Muscle of leg (tissue), 11 donors: ENCODE measurements around the gene SNRNP200. TPM values are rescaled to one million over a fixed set of nuclear protein-coding genes. Genes with fewer than 3 reads are reported as not detected.

Experiments
- DNase-seq: peaks from one replicate; pipeline ENCODE4 v3.0.0; 2013
- H3K27ac ChIP-seq: one replicate; pipeline ENCODE4 v1.5.1; 2013; ENCODE audit warnings: mild to moderate bottlenecking, low read length, control low read depth
- H3K27me3 ChIP-seq: one replicate; pipeline ENCODE4 v1.6.1; 2013; ENCODE audit warnings: low read length; ENCODE audit not compliant: control insufficient read depth, insufficient read depth
- H3K36me3 ChIP-seq: one replicate; pipeline ENCODE4 v1.6.1; 2013; ENCODE audit warnings: low read length; ENCODE audit not compliant: control insufficient read depth, insufficient read depth
- H3K4me1 ChIP-seq: one replicate; pipeline ENCODE4 v1.6.1; 2013; ENCODE audit warnings: low read length; ENCODE audit not compliant: control insufficient read depth, insufficient read depth
- H3K4me3 ChIP-seq: one replicate; pipeline ENCODE4 v1.5.1; 2013; ENCODE audit warnings: low read length, control low read depth
- H3K9me3 ChIP-seq: replicated peaks from 2 replicates; pipeline ENCODE4 v1.6.1; 2013; ENCODE audit warnings: low read depth, low read length; ENCODE audit not compliant: control insufficient read depth
- WGBS: methylation state at CpG from one replicate; pipeline ENCODE4 v1.1.5; 2013; ENCODE audit warnings: missing lambda C conversion rate; ENCODE audit not compliant: insufficient coverage; 5-methylcytosine and 5-hydroxymethylcytosine counted together
- polyA plus RNA-seq, 8 donors: library from polyadenylated mRNA; unstranded; fragments of 120-200 nt; gene quantifications; one replicate each; pipeline versions ENCODE4 v1.2.1 to v1.2.3, GENCODE V29; 2013; ENCODE audit warnings: inconsistent platforms in 1 of 8, low replicate concordance in 1 of 8; ENCODE audit not compliant: insufficient read length in 8 of 8, insufficient read depth in 1 of 8
- total RNA-seq: library from RNA; stranded (reverse); fragments of 120-200 nt; gene quantifications from one replicate; pipeline ENCODE4 v1.2.4, GENCODE V29; 2013

Gene SNRNP200
- total and polyA plus RNA-seq, 9 donors: 41.9 to 106 (median 97.3) TPM

GRCh38 chr2:96318723-96319122 is 13.4 kb upstream of the SNRNP200 start:
- Histone ChIP-seq H3K4me1 (peaks cover 17% of the 10 kb centered on the region), H3K36me3 (no peaks in the 10 kb centered on the region), H3K27me3 (peaks cover 58% of the 10 kb centered on the region), H3K27ac (no peak overlapping the region), H3K4me3 (no peak overlapping the region), H3K9me3 (no peaks in the 10 kb centered on the region)
- DNase-seq: no peak
- WGBS: no CpG with 5 or more reads among the region's 4 CpGs

GRCh38 chr2:96317584-96317997 is 12.2 kb upstream of the SNRNP200 start:
- peaks cover 52% of the 10 kb centered on the region for H3K27me3 ChIP-seq
- no peak overlapping the region for H3K27ac ChIP-seq
- H3K4me1 ChIP-seq: peaks cover 17% of the 10 kb centered on the region
- no peaks in the 10 kb centered on the region for H3K36me3 ChIP-seq
- DNase-seq: no peak
- no peak overlapping the region for H3K4me3 ChIP-seq
- no peaks in the 10 kb centered on the region for H3K9me3 ChIP-seq
- 89% methylated on average over 3 of the region's 4 CpGs for WGBS

DNA sequence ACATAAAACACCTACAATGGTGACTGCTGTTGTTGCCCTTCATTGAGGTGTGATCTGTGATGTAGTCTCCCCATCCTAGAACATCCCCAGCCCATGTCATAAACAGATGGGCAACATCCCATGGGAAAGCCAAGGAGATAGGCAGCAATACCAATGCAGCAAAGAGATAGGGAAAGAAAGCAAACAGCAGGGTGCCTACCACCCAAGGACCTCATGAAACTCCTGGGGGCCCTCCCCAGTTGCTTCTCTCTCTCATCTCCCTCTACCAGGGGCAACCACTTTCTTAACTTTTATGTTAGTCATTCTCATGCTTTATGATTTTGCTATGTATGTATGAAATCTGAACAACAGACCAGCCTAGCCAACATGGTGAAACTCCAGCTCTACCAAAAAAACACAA is 11.7 kb upstream of the SNRNP200 start:
- H3K36me3 ChIP-seq: no peaks in the 10 kb centered on the region
- H3K27ac ChIP-seq: no peak overlapping the region
- DNase-seq: no peak
- H3K9me3 ChIP-seq: no peaks in the 10 kb centered on the region
- peaks cover 46% of the 10 kb centered on the region for H3K27me3 ChIP-seq
- no peak overlapping the region for H3K4me3 ChIP-seq
- H3K4me1 ChIP-seq: peaks cover 14% of the 10 kb centered on the region

DNA sequence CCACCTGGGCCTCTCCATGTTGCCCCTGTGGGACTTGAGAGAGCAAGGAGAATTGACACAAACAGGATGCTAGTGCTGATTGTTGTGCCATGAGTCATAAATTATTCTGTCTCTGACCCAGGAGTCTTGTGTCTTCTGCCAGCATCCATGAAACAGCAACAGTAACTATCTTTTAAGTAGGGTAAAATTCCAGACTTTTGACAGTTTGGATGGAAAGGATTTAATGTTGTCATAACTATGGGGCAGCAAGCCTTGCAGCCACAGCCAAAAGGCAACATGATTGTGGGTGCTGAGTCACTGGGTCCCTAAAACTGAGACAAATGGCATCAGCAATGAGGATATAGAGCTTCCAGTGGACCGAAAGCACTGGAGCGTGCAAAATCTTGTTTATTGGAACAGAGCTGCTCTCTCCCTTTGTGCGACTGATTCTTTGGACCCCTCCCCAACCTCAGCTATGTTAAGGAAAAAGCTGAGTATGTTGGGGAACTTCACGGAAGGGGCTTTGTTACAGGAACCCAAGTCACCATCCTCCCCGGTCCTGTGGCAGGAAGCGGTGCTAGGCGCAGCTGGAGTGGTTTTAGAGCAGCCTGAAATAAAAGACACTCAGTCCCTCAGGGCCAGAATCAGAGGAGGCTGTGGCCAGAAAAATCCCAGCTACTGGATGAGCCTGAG is 10.2 kb upstream of the SNRNP200 start:
- DNase-seq: no peak
- H3K36me3 ChIP-seq: no peaks in the 10 kb centered on the region
- H3K4me1 ChIP-seq: peaks cover 2% of the 10 kb centered on the region
- H3K9me3 ChIP-seq: no peaks in the 10 kb centered on the region
- peak overlapping the region; percentile 40 for H3K27ac ChIP-seq
- H3K4me3 ChIP-seq: no peak overlapping the region
- peaks cover 34% of the 10 kb centered on the region for H3K27me3 ChIP-seq
- WGBS: 41% methylated on average over 3 of the region's 7 CpGs

GRCh38 chr2:96315005-96315399 is 9.7 kb upstream of the SNRNP200 start:
- no CpG with 5 or more reads among the region's 3 CpGs for WGBS
- H3K27ac ChIP-seq: no peak overlapping the region

DNA sequence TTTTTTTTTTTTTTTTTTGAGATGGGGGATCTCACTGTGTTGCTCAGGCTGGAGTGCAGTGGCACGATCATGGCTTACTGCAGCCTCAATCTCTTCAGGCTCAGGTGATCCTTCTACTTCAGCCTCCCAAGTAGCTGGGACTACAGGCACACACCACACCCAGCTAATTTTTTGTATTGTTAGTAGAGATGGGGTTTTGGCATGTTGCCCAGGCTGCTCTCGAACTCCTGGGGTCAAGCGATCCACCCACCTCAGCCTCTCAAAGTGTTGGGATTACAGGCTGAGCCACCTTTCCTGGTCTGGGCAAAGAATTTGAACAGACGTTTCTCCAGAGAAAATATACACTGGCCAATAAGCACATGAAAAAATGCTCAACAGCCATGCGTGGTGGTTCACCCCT is 2.9 kb upstream of the SNRNP200 start:
- Histone ChIP-seq H3K4me3 (no peak overlapping the region), H3K27me3 (peaks cover 2% of the 10 kb centered on the region), H3K4me1 (peaks cover 13% of the 10 kb centered on the region), H3K27ac (no peak overlapping the region), H3K36me3 (peaks cover 6% of the 10 kb centered on the region), H3K9me3 (no peaks in the 10 kb centered on the region)
- DNase-seq: no peak
- 80% methylated on average over 1 of the region's 5 CpGs for WGBS

More at GRCh38 chr2:96315005-96315399, 9.7 kb upstream of the SNRNP200 start:
- Histone ChIP-seq H3K27me3 (peaks cover 31% of the 10 kb centered on the region), H3K9me3 (no peaks in the 10 kb centered on the region), H3K4me3 (no peak overlapping the region), H3K4me1 (peaks cover 2% of the 10 kb centered on the region), H3K36me3 (no peaks in the 10 kb centered on the region)
- no peak for DNase-seq

DNA sequence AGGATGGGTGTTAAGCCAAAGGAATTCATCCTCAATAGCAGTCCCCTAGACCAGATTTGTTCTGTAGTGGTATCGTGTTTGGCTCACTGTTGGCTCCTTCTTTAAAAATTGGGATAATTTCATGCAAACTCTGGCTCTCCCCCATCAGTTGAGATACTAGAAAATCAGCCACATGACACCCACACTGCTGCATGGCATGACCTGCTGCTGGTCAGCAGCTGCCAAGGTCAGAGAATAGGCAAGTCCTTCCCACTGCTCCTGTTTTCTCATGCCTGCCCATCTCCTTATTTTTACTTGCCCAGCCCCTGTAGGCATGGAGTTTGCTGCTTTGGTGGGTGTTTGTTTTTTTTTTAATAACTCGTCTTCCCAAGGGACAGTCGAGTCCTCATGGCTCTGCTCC is 1.0 kb upstream of the SNRNP200 start:
- Histone ChIP-seq H3K27me3 (no peaks in the 10 kb centered on the region), H3K4me3 (peak overlapping the region; percentile 89), H3K27ac (no peak overlapping the region)

GRCh38 chr2:96305979-96306308 is 598 bp upstream of the SNRNP200 start:
- Histone ChIP-seq H3K27me3 (no peaks in the 10 kb centered on the region), H3K4me3 (peak overlapping the region; percentile 89), H3K27ac (peak overlapping the region; percentile 80), H3K4me1 (peaks cover 13% of the 10 kb centered on the region), H3K9me3 (no peaks in the 10 kb centered on the region), H3K36me3 (peaks cover 29% of the 10 kb centered on the region)
- 17% methylated on average over 4 of the region's 9 CpGs for WGBS
- DNase-seq: no peak

More for the DNA sequence above, 1.0 kb upstream of the SNRNP200 start:
- Histone ChIP-seq H3K36me3 (peaks cover 24% of the 10 kb centered on the region), H3K9me3 (no peaks in the 10 kb centered on the region), H3K4me1 (peaks cover 13% of the 10 kb centered on the region)
- WGBS: 94% methylated on average over 2 of the region's 3 CpGs
- DNase-seq: no peak

- 66% methylated on average over 6 of the region's 11 CpGs for WGBS
- peak overlapping the region; percentile 89 for H3K4me3 ChIP-seq
- H3K27ac ChIP-seq: no peak overlapping the region
- H3K36me3 ChIP-seq: peaks cover 39% of the 10 kb centered on the region
- no peak for DNase-seq
- H3K4me1 ChIP-seq: peaks cover 13% of the 10 kb centered on the region
- H3K9me3 ChIP-seq: no peaks in the 10 kb centered on the region
- H3K27me3 ChIP-seq: no peaks in the 10 kb centered on the region
Observed at GRCh38 chr2:96304606-96305005, 740 bp downstream of the SNRNP200 start.

DNA sequence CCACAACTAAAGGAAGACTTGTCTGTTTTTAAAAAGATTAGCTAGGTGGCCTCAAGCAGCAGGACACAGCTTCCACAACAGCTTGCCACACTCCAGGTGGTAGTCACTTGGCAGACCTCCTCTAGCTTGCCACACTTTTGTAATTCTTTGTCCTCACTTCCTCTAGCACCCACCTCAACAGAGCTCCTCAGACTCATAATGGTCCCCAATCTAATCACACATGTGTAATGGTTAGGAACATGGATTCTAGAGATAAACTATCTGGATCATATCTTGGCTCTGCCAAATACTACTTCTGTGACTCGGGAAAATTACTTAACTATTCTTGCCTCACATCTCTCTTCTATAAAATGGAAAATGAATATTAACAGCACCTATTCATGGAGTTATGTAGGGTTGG is 3.5 kb downstream of the SNRNP200 start:
- no peaks in the 10 kb centered on the region for H3K27me3 ChIP-seq
- WGBS: no CpG with 5 or more reads among the region's 1 CpG
- no peak overlapping the region for H3K27ac ChIP-seq
- no peak overlapping the region for H3K4me3 ChIP-seq
- peaks cover 66% of the 10 kb centered on the region for H3K36me3 ChIP-seq
- no peak for DNase-seq
- H3K4me1 ChIP-seq: peaks cover 13% of the 10 kb centered on the region
- no peaks in the 10 kb centered on the region for H3K9me3 ChIP-seq

- H3K27me3 ChIP-seq: no peaks in the 10 kb centered on the region
- WGBS: 93% methylated on average over 5 of the region's 5 CpGs
Observed at GRCh38 chr2:96296925-96297324, 8.4 kb downstream of the SNRNP200 start.

More at GRCh38 chr2:96296925-96297324, 8.4 kb downstream of the SNRNP200 start:
- Histone ChIP-seq H3K9me3 (no peaks in the 10 kb centered on the region), H3K4me3 (no peak overlapping the region), H3K36me3 (peaks cover 89% of the 10 kb centered on the region), H3K27ac (no peak overlapping the region), H3K4me1 (no peaks in the 10 kb centered on the region)
- DNase-seq: no peak
